ENCODE data around the gene MYH9.

Gene MYH9

GRCh38 chr22:36367479-36367878 is 20.3 kb downstream of the MYH9 start:
- DNase-seq (ENCODE audit: low read depth in 2 of 2): no peak

GRCh38 chr22:36367066-36367465 is 20.7 kb downstream of the MYH9 start:
- DNase-seq (ENCODE audit: low read depth in 2 of 2): no peak

GRCh38 chr22:36366291-36366708 is 21.5 kb downstream of the MYH9 start:
- no peak for DNase-seq (ENCODE audit: low read depth in 2 of 2)

- peak; percentile 82 to 84 for DNase-seq (ENCODE audit: low read depth in 2 of 2)
Measured at GRCh38 chr22:36365020-36365411, 22.8 kb downstream of the MYH9 start.

DNA sequence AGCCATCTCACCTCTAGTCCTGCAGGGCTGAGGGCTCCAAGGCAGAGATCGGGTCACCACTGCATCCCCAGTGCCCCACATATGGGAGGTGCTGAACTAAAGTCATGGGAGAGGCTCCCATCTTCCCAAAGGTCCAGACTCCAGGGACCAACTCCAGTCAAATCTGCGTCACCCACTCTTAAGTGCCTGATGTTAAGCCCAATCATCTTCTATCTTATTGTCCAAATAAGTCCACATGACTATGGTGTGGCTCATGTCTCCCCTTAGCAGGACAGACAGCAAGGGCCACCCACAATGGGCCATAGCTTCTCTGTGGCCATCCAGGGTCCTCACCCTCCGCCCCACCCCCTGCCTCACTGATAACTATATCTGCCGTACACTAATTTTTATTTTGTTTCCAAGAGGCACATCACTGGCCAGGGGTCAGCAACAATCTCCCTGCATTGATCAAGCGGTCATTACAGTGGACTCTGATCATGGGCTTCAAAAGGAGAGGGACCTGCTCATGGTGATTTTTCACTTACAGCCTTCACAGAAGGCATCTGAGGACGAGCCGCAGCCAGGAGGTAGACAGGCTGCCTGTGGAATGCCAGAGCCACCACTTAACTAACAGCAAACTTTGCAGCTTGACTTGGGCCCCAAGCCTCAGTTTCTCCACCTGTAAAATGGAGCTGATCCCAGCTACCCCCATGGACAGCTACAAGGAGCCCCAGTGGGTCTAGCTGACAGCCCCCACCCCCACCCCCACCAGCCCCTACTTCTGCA is 23.3 kb downstream of the MYH9 start:
- DNase-seq (ENCODE audit: low read depth in 2 of 2): no peak

GRCh38 chr22:36363349-36363981 is 24.3 kb downstream of the MYH9 start:
- DNase-seq (ENCODE audit: low read depth in 2 of 2): no peak

- DNase-seq (ENCODE audit: low read depth in 2 of 2): no peak
Measured at GRCh38 chr22:36362932-36363331, 24.8 kb downstream of the MYH9 start.

DNA sequence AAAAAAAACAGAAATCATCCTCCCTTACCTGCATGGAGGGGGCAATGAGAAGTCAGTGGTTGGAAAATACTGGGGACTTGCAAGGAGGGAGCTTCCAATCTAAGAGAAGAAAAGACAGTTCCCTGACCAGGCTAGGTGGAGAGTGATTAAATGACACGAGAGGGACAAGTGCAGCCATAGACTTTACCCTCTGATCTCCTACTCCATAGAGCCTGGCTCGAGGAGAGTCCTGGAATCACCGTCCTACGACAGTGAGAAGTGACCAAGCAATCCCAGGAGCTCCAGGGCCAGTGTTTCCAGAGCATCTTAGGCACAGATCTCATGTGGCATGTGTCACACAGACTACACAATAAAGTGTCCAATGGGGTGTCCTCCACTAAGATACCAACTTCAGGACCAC is 25.7 kb downstream of the MYH9 start:
- DNase-seq (ENCODE audit: low read depth in 2 of 2): no peak

GRCh38 chr22:36360871-36361383 is 26.8 kb downstream of the MYH9 start:
- DNase-seq (ENCODE audit: low read depth in 2 of 2): no peak

DNA sequence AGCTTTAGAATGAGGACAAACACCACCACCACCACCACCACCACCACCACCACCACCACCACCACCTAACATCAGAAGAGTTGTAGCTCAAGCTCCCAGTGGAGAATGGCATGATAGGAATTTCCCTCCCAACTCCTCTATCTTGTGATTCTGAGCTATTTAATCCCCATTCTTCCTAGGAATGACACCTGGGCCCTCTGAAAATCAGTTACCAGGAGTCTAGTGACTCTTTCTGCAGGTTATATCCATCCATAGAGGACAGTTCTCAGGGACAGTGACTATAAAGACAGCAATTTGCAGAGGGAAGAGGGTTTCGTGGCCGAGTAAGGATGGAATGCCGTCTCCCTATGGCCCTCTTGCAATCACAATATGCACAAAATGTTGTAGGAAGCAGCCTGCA is 27.8 kb downstream of the MYH9 start:
- DNase-seq (ENCODE audit: low read depth in 2 of 2): no peak

- DNase-seq (ENCODE audit: low read depth in 2 of 2): no peak
Measured at GRCh38 chr22:36359470-36359996, 28.2 kb downstream of the MYH9 start.

- no peak for DNase-seq (ENCODE audit: low read depth in 2 of 2)
Measured at GRCh38 chr22:36358533-36359469, 29.0 kb downstream of the MYH9 start.

- no peak for DNase-seq (ENCODE audit: low read depth in 2 of 2)
Measured at GRCh38 chr22:36356708-36357624, 30.8 kb downstream of the MYH9 start.

- no peak for DNase-seq (ENCODE audit: low read depth in 2 of 2)
Measured at GRCh38 chr22:36355894-36356293, 31.9 kb downstream of the MYH9 start.

- DNase-seq (ENCODE audit: low read depth in 2 of 2): no peak
Measured at GRCh38 chr22:36355362-36355761, 32.4 kb downstream of the MYH9 start.

GRCh38 chr22:36352803-36353507 is 34.8 kb downstream of the MYH9 start:
- peak in 1 of 2 donors; percentile 39 for DNase-seq (ENCODE audit: low read depth in 2 of 2)

DNA sequence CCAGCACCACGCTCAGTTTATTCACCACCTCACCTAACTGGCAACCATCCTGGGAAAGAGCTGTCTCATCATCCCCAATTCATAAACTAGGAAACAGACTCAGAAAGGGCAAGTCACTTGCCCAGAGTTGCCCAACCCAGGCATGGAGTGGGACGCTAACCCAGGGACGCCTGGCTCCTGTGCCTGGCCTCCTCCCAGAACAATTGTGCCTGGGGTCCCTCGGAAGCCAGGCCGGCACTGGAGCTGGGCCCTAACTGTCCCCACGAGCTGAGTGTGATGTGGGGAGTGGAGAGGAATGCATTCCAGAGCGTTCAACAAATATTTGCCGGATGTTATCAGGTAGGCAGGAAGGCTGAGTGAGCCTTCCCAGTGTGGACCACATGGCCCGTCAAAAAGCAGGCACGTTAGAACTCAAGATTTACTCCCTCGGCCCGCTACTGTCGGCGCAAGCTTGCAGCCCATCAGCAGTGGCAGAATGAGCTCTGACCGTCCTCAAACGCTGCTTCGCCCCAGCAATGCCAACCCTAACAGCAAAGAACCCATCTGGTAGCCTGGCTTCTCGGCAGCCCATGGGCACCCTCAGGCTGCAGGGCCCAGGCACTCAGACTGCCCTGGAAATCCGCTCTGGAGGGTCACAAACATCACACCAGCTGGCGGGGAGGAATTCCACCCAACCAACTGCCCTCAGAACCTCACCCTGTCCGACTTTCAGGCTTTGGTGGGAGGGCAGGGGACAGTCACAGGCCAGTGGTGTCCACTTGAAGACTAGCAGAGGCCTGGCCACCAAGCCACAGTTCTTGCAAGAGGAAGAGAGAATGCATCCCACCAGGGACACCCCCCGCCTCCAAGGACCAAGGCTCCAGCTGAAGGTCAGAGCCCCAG is 35.6 kb downstream of the MYH9 start:
- no peak for DNase-seq (ENCODE audit: low read depth in 2 of 2)

GRCh38 chr22:36350751-36351594 is 36.8 kb downstream of the MYH9 start:
- no peak for DNase-seq (ENCODE audit: low read depth in 2 of 2)

Measured in stimulated activated CD8-positive, alpha-beta memory T cell treated with anti-CD3 and anti-CD28 coated beads, Interleukin-2, amount 100 ng/mL, for 48 hours (primary cell).